ENCODE results near the gene AKR1E2. TPM values are rescaled to one million over a fixed set of nuclear protein-coding genes. Genes with fewer than 3 reads are reported as not detected.
A peak's percentile ranks its signal among the peaks of the same experiment; 100 is the strongest.
"Not testable (repeated sequence)": the region's sequence is repeated elsewhere in the genome, so short reads cannot be mapped to it uniquely, and the experiment has no call there.

The AKR1E2 gene
- total and polyA plus RNA-seq, 2 donors from 2014 or later, result 1.8 to 5.8 TPM

DNA sequence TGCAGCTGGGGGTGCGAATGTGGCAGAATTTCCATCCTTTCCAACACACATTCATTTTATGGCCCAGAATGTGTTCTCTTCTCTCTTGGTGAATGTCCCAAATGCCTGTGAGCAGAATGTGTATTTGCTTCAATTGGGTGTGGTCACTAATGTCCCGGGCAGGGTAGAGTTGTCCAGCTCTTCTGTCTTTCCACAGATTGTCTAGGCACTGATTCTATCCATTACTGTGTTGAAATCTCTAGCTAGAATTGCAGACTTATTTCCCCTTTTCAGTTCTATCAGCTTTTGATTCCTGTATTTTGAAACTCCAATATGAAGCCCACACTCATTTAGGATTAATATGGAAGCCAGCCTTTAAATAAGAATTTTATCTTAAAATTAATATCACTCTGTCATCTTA lies 14.0 kb upstream of the AKR1E2 start:
- no peak for DNase-seq

DNA sequence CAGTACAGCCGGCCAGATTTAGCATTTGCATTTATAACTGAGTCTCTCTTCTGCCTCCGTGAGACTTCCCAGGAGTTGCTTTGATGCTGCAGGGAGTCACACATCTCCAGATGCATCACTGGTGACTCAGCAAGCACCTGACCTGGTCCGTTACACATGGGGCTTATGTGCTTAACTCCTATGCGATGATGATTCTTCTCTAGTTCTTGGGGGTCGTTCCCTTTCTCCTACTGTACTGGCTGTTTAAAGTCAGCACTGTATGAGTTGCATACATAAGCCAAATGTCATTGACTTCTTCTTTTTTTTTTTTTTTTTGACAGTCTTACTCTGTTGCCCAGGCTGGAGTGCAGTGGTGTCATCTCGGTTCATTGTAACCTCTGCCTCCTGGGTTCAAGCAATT lies 13.0 kb upstream of the AKR1E2 start:
- intact Hi-C loops (cut with DNase I), result no loop called here
- no peak for DNase-seq
- H3K4me1 ChIP-seq (ENCODE audit: control insufficient read depth in 2 of 3, insufficient read depth in 2 of 3, low read depth in 1 of 3, low read length in 3 of 3), result no peaks in the 10 kb centered on the region
- no peak overlapping the region for H3K9ac ChIP-seq (ENCODE audit: low read length in 3 of 3)
- no peaks in the 10 kb centered on the region for H3K36me3 ChIP-seq (ENCODE audit: control insufficient read depth in 2 of 3, insufficient read depth in 3 of 3, low read length in 3 of 3)
- no peak overlapping the region for H3K4me3 ChIP-seq (ENCODE audit: low read length in 3 of 3)
- no peaks in the 10 kb centered on the region for H3K9me3 ChIP-seq (ENCODE audit: control insufficient read depth in 2 of 3, insufficient read depth in 1 of 3, low read length in 3 of 3)
- TF ChIP-seq, protein P1, sequence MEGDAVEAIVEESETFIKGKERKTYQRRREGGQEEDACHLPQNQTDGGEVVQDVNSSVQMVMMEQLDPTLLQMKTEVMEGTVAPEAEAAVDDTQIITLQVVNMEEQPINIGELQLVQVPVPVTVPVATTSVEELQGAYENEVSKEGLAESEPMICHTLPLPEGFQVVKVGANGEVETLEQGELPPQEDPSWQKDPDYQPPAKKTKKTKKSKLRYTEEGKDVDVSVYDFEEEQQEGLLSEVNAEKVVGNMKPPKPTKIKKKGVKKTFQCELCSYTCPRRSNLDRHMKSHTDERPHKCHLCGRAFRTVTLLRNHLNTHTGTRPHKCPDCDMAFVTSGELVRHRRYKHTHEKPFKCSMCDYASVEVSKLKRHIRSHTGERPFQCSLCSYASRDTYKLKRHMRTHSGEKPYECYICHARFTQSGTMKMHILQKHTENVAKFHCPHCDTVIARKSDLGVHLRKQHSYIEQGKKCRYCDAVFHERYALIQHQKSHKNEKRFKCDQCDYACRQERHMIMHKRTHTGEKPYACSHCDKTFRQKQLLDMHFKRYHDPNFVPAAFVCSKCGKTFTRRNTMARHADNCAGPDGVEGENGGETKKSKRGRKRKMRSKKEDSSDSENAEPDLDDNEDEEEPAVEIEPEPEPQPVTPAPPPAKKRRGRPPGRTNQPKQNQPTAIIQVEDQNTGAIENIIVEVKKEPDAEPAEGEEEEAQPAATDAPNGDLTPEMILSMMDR (IDR thresholded peaks at IDR 0.05; ENCODE audit: borderline replicate concordance, extremely low read depth, insufficient read depth), result no peak
- FAIRE-seq, result no peak
- no peaks in the 10 kb centered on the region for H3K27me3 ChIP-seq (ENCODE audit: control insufficient read depth, insufficient read depth, low read length)
- H3K27ac ChIP-seq (ENCODE audit: low read depth in 2 of 2, low read length in 2 of 2), result no peak overlapping the region

More for the DNA sequence above, 14.0 kb upstream of the AKR1E2 start:
- H3K36me3 ChIP-seq (ENCODE audit: control insufficient read depth in 2 of 3, insufficient read depth in 3 of 3, low read length in 3 of 3), result no peaks in the 10 kb centered on the region
- no peak overlapping the region for H3K27ac ChIP-seq (ENCODE audit: low read depth in 2 of 2, low read length in 2 of 2)
- TF ChIP-seq, protein P1 (IDR thresholded peaks at IDR 0.05; ENCODE audit: borderline replicate concordance, extremely low read depth, insufficient read depth), result no peak
- no peak overlapping the region for H3K4me3 ChIP-seq (ENCODE audit: low read length in 3 of 3)
- no peak for FAIRE-seq
- no peaks in the 10 kb centered on the region for H3K27me3 ChIP-seq (ENCODE audit: control insufficient read depth, insufficient read depth, low read length)
- intact Hi-C loops (cut with DNase I), result no loop called here
- no peaks in the 10 kb centered on the region for H3K9me3 ChIP-seq (ENCODE audit: control insufficient read depth in 2 of 3, insufficient read depth in 1 of 3, low read length in 3 of 3)
- no peak overlapping the region for H3K9ac ChIP-seq (ENCODE audit: low read length in 3 of 3)
- no peaks in the 10 kb centered on the region for H3K4me1 ChIP-seq (ENCODE audit: control insufficient read depth in 2 of 3, insufficient read depth in 2 of 3, low read depth in 1 of 3, low read length in 3 of 3)

DNA sequence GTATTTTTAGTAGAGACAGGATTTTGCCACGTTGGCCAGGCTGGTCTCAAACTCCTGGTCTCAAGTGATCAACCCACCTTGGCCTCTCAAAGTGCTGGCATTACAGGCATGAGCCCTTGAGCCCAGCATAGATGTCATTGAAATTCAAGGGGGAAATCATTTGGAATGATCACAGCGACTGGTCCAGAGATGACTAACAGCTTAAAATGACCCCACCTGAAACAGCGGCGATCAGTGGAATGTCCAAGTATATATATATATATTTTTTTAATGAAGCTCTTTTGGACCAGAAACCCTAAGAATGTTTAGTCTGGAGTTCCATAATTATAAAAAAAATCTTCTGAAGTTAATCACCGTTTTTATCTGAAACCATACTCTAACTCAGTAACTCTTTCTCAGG lies 12.5 kb upstream of the AKR1E2 start:
- Histone ChIP-seq H3K9me3 (ENCODE audit: control insufficient read depth in 2 of 3, insufficient read depth in 1 of 3, low read length in 3 of 3) (no peaks in the 10 kb centered on the region), H3K36me3 (ENCODE audit: control insufficient read depth in 2 of 3, insufficient read depth in 3 of 3, low read length in 3 of 3) (no peaks in the 10 kb centered on the region), H3K27ac (ENCODE audit: low read depth in 2 of 2, low read length in 2 of 2) (no peak overlapping the region), H3K4me1 (ENCODE audit: control insufficient read depth in 2 of 3, insufficient read depth in 2 of 3, low read depth in 1 of 3, low read length in 3 of 3) (no peaks in the 10 kb centered on the region), H3K27me3 (ENCODE audit: control insufficient read depth, insufficient read depth, low read length) (no peaks in the 10 kb centered on the region), H3K4me3 (ENCODE audit: low read length in 3 of 3) (no peak overlapping the region), H3K9ac (ENCODE audit: low read length in 3 of 3) (no peak overlapping the region)
- FAIRE-seq, result no peak
- intact Hi-C loops (cut with DNase I), result no loop called here
- TF ChIP-seq, protein P1 (IDR thresholded peaks at IDR 0.05; ENCODE audit: borderline replicate concordance, extremely low read depth, insufficient read depth), result no peak
- DNase-seq, result no peak

DNA sequence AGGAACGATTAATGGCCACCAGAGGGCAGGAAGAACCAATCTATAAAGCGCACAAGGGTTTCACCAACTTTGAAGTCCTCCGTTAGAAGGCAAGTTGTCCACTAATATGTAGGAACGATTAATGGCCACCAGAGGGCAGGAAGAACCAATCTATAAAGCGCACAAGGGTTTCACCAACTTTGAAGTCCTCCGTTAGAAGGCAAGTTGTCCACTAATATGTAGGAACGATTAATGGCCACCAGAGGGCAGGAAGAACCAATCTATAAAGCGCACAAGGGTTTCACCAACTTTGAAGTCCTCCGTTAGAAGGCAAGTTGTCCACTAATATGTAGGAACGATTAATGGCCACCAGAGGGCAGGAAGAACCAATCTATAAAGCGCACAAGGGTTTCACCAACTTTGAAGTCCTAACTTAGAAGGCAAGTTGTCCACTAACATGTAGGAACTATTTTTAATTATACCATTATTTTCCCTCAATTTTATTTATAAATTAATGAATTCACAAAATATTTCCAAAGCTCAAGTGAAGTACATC lies 10.3 kb upstream of the AKR1E2 start:
- DNase-seq; H3K4me3 ChIP-seq (ENCODE audit: low read length in 3 of 3); intact Hi-C loops (cut with DNase I); H3K4me1 ChIP-seq (ENCODE audit: control insufficient read depth in 2 of 3, insufficient read depth in 2 of 3, low read depth in 1 of 3, low read length in 3 of 3); H3K27me3 ChIP-seq (ENCODE audit: control insufficient read depth, insufficient read depth, low read length); H3K36me3 ChIP-seq (ENCODE audit: control insufficient read depth in 2 of 3, insufficient read depth in 3 of 3, low read length in 3 of 3); H3K27ac ChIP-seq (ENCODE audit: low read depth in 2 of 2, low read length in 2 of 2); H3K9ac ChIP-seq (ENCODE audit: low read length in 3 of 3); H3K9me3 ChIP-seq (ENCODE audit: control insufficient read depth in 2 of 3, insufficient read depth in 1 of 3, low read length in 3 of 3): not testable (repeated sequence)
- peak; percentile 17 for FAIRE-seq
- TF ChIP-seq, protein P1 (IDR thresholded peaks at IDR 0.05; ENCODE audit: borderline replicate concordance, extremely low read depth, insufficient read depth), result peak; percentile 2
